H1 (cell line): ENCODE data around the gene YIPF2. TPM values are rescaled to one million over a fixed set of nuclear protein-coding genes. Genes with fewer than 3 reads are reported as not detected.

Experiments
- CTCF ChIA-PET: fragments of 300-600 bp; sonication (Branson Sonifier 250); formaldehyde crosslinking; loops from one replicate; lab custom pipeline; 2021; ENCODE audit not compliant: partially characterized antibody; lab: Charles Lee
- POLR2A ChIA-PET: fragments of 300-600 bp; sonication (Branson Sonifier 250); formaldehyde crosslinking; loops from one replicate; lab custom pipeline; 2021; ENCODE audit warnings: inconsistent platforms; ENCODE audit not compliant: partially characterized antibody; lab: Charles Lee
- DNase-seq, 2 experiments: peaks; one replicate each; pipeline versions ENCODE4 v3.0.0 to v3.0.0-alpha.2; 2010 to 2022; ENCODE audit warnings: low spot score in 2 of 2, low read depth in 1 of 2, mixed read lengths in 1 of 2
- FAIRE-seq: peaks from 2 replicates; lab custom pipeline; 2011; peaks lifted over from hg19 to GRCh38; lab: Jason Lieb, UNC
- H2AFZ ChIP-seq: 2 replicates; pipeline ENCODE4 v1.8.1; 2012; ENCODE audit warnings: low read length, inconsistent platforms
- H2AK5ac ChIP-seq: 2 replicates; pipeline ENCODE4 v1.6.1; 2013; ENCODE audit warnings: low read depth, low read length
- H2BK120ac ChIP-seq: replicated peaks from 2 replicates; pipeline ENCODE3; 2013; ENCODE audit warnings: low read depth, low read length, inconsistent platforms
- H2BK12ac ChIP-seq: 2 replicates; pipeline ENCODE4 v1.6.1; 2013; ENCODE audit warnings: low read depth, low read length
- H2BK15ac ChIP-seq: 2 replicates; pipeline ENCODE4 v1.6.1; 2013; ENCODE audit warnings: low read length
- H2BK20ac ChIP-seq: 2 replicates; pipeline ENCODE4 v1.6.1; 2013; ENCODE audit warnings: low read length
- H2BK5ac ChIP-seq: 2 replicates; pipeline ENCODE4 v1.6.1; 2013; ENCODE audit warnings: low read depth, low read length
- H3K14ac ChIP-seq: 2 replicates; pipeline ENCODE4 v1.6.1; 2013; ENCODE audit warnings: inconsistent platforms; ENCODE audit not compliant: insufficient read length
- H3K18ac ChIP-seq: 2 replicates; pipeline ENCODE4 v1.6.1; 2013; ENCODE audit warnings: low read length; ENCODE audit errors: extremely low read depth
- H3K23ac ChIP-seq: 2 replicates; pipeline ENCODE4 v1.6.1; 2013; ENCODE audit warnings: inconsistent platforms; ENCODE audit not compliant: insufficient read length
- H3K23me2 ChIP-seq: 2 replicates; pipeline ENCODE4 v1.6.1; 2013; ENCODE audit warnings: low read depth, low read length
- H3K27ac ChIP-seq: 2 replicates; pipeline ENCODE4 v1.6.1; 2011; ENCODE audit warnings: low read depth, low read length, inconsistent platforms
- H3K27me3 ChIP-seq, 4 experiments: replicated peaks in 1 of 4; 1 replicate in 1 of 4; 2 replicates in 3 of 4; pipeline versions ENCODE4 v1.6.1 to v1.8.1; 2011 to 2013; ENCODE audit warnings: low read length in 3 of 4, mild to moderate bottlenecking in 3 of 4, inconsistent platforms in 2 of 4, mixed read lengths in 2 of 4, moderate library complexity in 1 of 4; ENCODE audit not compliant: control insufficient read depth in 3 of 4, insufficient read depth in 3 of 4; ENCODE audit errors: extremely low read depth in 1 of 4
- H3K36me3 ChIP-seq, 4 experiments: 2 replicates each; pipeline versions ENCODE4 v1.6.1 to v1.8.1; 2011 to 2013; ENCODE audit warnings: mild to moderate bottlenecking in 4 of 4, low read length in 3 of 4, moderate library complexity in 2 of 4, control low read depth in 1 of 4, inconsistent platforms in 1 of 4; ENCODE audit not compliant: insufficient read depth in 4 of 4, control insufficient read depth in 2 of 4
- H3K4ac ChIP-seq: replicated peaks from 2 replicates; pipeline ENCODE3; 2013; ENCODE audit warnings: low read length, low read depth, mixed read lengths, inconsistent platforms; ENCODE audit not compliant: insufficient read length
- H3K4me1 ChIP-seq, 4 experiments: replicated peaks in 1 of 4; 1 replicate in 1 of 4; 2 replicates in 3 of 4; pipeline versions ENCODE4 v1.6.1 to v1.8.1; 2011 to 2013; ENCODE audit warnings: low read length in 3 of 4, inconsistent platforms in 2 of 4, mixed read lengths in 1 of 4; ENCODE audit not compliant: insufficient read depth in 4 of 4, control insufficient read depth in 3 of 4
- H3K4me2 ChIP-seq, 2 experiments: 2 replicates each; pipeline versions ENCODE4 v1.6.1 to v1.8.1; 2011 to 2013; ENCODE audit warnings: low read depth in 2 of 2, low read length in 2 of 2, control low read depth in 1 of 2, inconsistent platforms in 1 of 2, mild to moderate bottlenecking in 1 of 2; ENCODE audit not compliant: insufficient read depth in 1 of 2
- H3K4me3 ChIP-seq, 4 experiments: fragments of 200-600, 300-600 bp in 1 of 4; sonication (generic), shearing (Covaris generic), sonication (Bioruptor Twin) in 1 of 4; 2 replicates each; pipeline versions ENCODE4 v1.5.1 to v1.8.1; 2011 to 2016; ENCODE audit warnings: low read length in 4 of 4, low read depth in 3 of 4, control low read depth in 2 of 4, inconsistent platforms in 2 of 4, mild to moderate bottlenecking in 2 of 4, mixed read lengths in 1 of 4, moderate library complexity in 1 of 4; ENCODE audit not compliant: insufficient read depth in 2 of 4; ENCODE audit errors: extremely low read depth in 1 of 4
- H3K56ac ChIP-seq: replicated peaks from 2 replicates; pipeline ENCODE3; 2013; ENCODE audit warnings: low read depth, mild to moderate bottlenecking, mixed read lengths, low read length, inconsistent platforms; ENCODE audit not compliant: insufficient read length
- H3K79me1 ChIP-seq: 2 replicates; pipeline ENCODE4 v1.6.1; 2013; ENCODE audit warnings: low read depth, low read length, control low read depth
- H3K79me2 ChIP-seq, 2 experiments: 2 replicates each; pipeline versions ENCODE4 v1.6.1 to v1.8.1; 2012 to 2013; ENCODE audit warnings: low read length in 2 of 2, mild to moderate bottlenecking in 2 of 2, inconsistent platforms in 1 of 2; ENCODE audit not compliant: insufficient read depth in 2 of 2, control insufficient read depth in 1 of 2
- H3K9ac ChIP-seq, 4 experiments: replicated peaks in 1 of 4; 1 replicate in 1 of 4; 2 replicates in 3 of 4; pipeline versions ENCODE4 v1.6.1 to v1.8.1; 2011 to 2013; ENCODE audit warnings: low read depth in 3 of 4, low read length in 3 of 4, control low read depth in 2 of 4, mild to moderate bottlenecking in 2 of 4, moderate library complexity in 2 of 4, inconsistent platforms in 1 of 4; ENCODE audit errors: extremely low read depth in 1 of 4
- H3K9me3 ChIP-seq, 2 experiments: 2 replicates each; pipeline versions ENCODE4 v1.6.1 to v1.8.1; 2012 to 2013; ENCODE audit warnings: mild to moderate bottlenecking in 2 of 2, moderate library complexity in 2 of 2, control low read depth in 1 of 2, inconsistent platforms in 1 of 2, low read depth in 1 of 2, low read length in 1 of 2, mixed read lengths in 1 of 2; ENCODE audit not compliant: insufficient read depth in 2 of 2
- H4K20me1 ChIP-seq, 2 experiments: replicated peaks in 1 of 2; 2 replicates each; pipeline versions ENCODE3 to v1.8.1; 2011 to 2013; ENCODE audit warnings: inconsistent platforms in 2 of 2, low read length in 2 of 2, mild to moderate bottlenecking in 1 of 2; ENCODE audit not compliant: insufficient read depth in 2 of 2, control insufficient read depth in 1 of 2
- H4K5ac ChIP-seq: 2 replicates; pipeline ENCODE4 v1.6.1; 2013; ENCODE audit warnings: low read length, low read depth, mixed read lengths, inconsistent platforms; ENCODE audit not compliant: insufficient read length
- H4K8ac ChIP-seq: 2 replicates; pipeline ENCODE4 v1.8.0; 2013; ENCODE audit warnings: mild to moderate bottlenecking, moderate library complexity, low read length, inconsistent platforms; ENCODE audit not compliant: insufficient read depth; ENCODE audit errors: extremely low read depth
- H4K91ac ChIP-seq: replicated peaks from 2 replicates; pipeline ENCODE3; 2013; ENCODE audit warnings: low read length, mixed read lengths, inconsistent platforms; ENCODE audit not compliant: insufficient read length
- WGBS, 2 experiments: shearing (Covaris generic) in 1 of 2; methylation state at CpG; one replicate each; pipeline versions ENCODE4 v1.1.6 to v1.1.7; 2013 to 2015; ENCODE audit warnings: low lambda C conversion rate in 2 of 2, mixed read lengths in 2 of 2, inconsistent platforms in 1 of 2, low coverage in 1 of 2, missing lambda C conversion rate in 1 of 2; ENCODE audit not compliant: insufficient replicate concordance in 2 of 2, insufficient coverage in 1 of 2, insufficient read length in 1 of 2; ENCODE audit errors: extremely low coverage in 1 of 2, missing lambda C conversion rate in 1 of 2; 5-methylcytosine and 5-hydroxymethylcytosine counted together
- polyA plus RNA-seq, 7 experiments: library from polyadenylated mRNA; depleted of rRNA in 3 of 7; stranded (reverse) in 5 of 7; unstranded in 2 of 7; fragments of >200 nt in 5 of 7; fragments of 200-250 nt in 2 of 7; gene quantifications; 1 replicate in 5 of 7; 2 replicates in 1 of 7; 4 replicates in 1 of 7; pipeline versions ENCODE4 v1.2.1 to v1.2.3, GENCODE V29; 2011 to 2013; ENCODE audit warnings: missing spikeins in 2 of 7, mixed read lengths in 2 of 7
- total RNA-seq: library from RNA; stranded (reverse); fragmentation: NEBNext Ultra II Directional; extraction: Animal tissue kit (Norgen Biotek cat#: 25700); gene quantifications from 2 replicates; pipeline ENCODE4 v1.2.1, GENCODE V29; 2021

The YIPF2 gene
- total and polyA plus RNA-seq, 2 of the 8 experiments (the other 6 are each of a cell fraction or from before 2014, with no cell fraction given), result 48.3 to 112 TPM

GRCh38 chr19:10935371-10936059, 7.1 kb upstream of the YIPF2 start:
- no peak overlapping the region for H3K27ac ChIP-seq

More at GRCh38 chr19:10935371-10936059, 7.1 kb upstream of the YIPF2 start:
- CTCF ChIA-PET, result interaction anchor here (0.9 to 9.7 kb wide), 13 partner anchors 8 to 190 kb away, joined by 3 to 110 read pairs (median 6); partner anchors contain the start of gene SMARCA4
- no peak overlapping the region for H2AK5ac ChIP-seq
- H3K18ac ChIP-seq, result no peak overlapping the region
- no peak for FAIRE-seq
- no peak overlapping the region for H3K9ac ChIP-seq
- no peak overlapping the region for H2AFZ ChIP-seq
- no peak overlapping the region for H2BK5ac ChIP-seq
- no peak overlapping the region for H2BK120ac ChIP-seq
- H3K23ac ChIP-seq, result no peak overlapping the region
- H4K91ac ChIP-seq, result no peak overlapping the region
- H2BK20ac ChIP-seq, result no peak overlapping the region
- no peak for DNase-seq
- no peak overlapping the region for H3K4me2 ChIP-seq
- H3K27me3 ChIP-seq, result no peaks in the 10 kb centered on the region
- peaks cover 0 to 3% of the 10 kb centered on the region in 2 experiments; a peak in 2 of 4 replicates for H3K79me2 ChIP-seq
- no peak overlapping the region for H4K5ac ChIP-seq
- no peak overlapping the region for H3K4me3 ChIP-seq
- no peaks in the 10 kb centered on the region for H4K20me1 ChIP-seq
- H3K36me3 ChIP-seq, result peaks cover 0 to 1% (median 0%) of the 10 kb centered on the region in 4 experiments; a peak in 2 of 8 replicates
- H3K56ac ChIP-seq, result no peak overlapping the region
- 84% methylated on average over 8 of the region's 9 CpGs; no CpG with 5 or more reads in 1 of the 2 experiments for WGBS, 2 experiments
- H2BK12ac ChIP-seq, result no peak overlapping the region
- H2BK15ac ChIP-seq, result no peak overlapping the region
- H3K23me2 ChIP-seq, result no peaks in the 10 kb centered on the region
- H3K4me1 ChIP-seq, result no peaks in the 10 kb centered on the region; a peak in 1 of 7 replicates
- H3K9me3 ChIP-seq, result no peaks in the 10 kb centered on the region
- H3K4ac ChIP-seq, result no peak overlapping the region
- H3K14ac ChIP-seq, result no peak overlapping the region
- no peaks in the 10 kb centered on the region for H3K79me1 ChIP-seq
- H4K8ac ChIP-seq, result no peak overlapping the region; the same call in 1 of the 2 replicates
- POLR2A ChIA-PET, result interaction anchor here (0.5 to 1.1 kb wide), 2 partner anchors 312 to 471 kb away, joined by 3 read pairs; no protein-coding TSS in a partner anchor
